GM12872 (cell line): ENCODE data around the gene MAGI2.

Experiments
- TF ChIP-seq, protein P1 (sequence below): IDR thresholded peaks from 3 replicates; pipeline ENCODE4 v1.5.1; 2011; ENCODE audit warnings: low read depth, mild to moderate bottlenecking, low read length, moderate library complexity; ENCODE audit not compliant: insufficient read depth

Gene MAGI2

DNA sequence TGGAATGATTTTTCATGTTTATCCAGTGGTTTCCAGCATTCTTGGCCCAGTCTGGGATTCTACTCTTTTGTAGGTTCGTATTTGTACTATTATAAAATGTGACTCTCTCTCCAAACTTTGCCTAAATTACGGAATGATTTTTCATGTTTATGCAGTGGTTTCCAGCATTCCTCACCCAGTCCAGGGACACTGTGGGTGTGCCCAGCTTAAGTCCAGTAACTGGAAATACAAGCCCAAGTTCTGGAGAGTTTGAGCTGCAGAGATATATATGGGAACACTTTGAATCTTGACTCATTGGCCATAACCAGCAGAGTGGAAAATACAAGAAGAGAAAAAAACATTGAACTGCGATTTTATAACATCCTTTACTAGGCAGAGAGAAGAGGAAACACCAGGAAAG lies 5.9 kb upstream of the MAGI2 start:
- TF ChIP-seq, protein P1, sequence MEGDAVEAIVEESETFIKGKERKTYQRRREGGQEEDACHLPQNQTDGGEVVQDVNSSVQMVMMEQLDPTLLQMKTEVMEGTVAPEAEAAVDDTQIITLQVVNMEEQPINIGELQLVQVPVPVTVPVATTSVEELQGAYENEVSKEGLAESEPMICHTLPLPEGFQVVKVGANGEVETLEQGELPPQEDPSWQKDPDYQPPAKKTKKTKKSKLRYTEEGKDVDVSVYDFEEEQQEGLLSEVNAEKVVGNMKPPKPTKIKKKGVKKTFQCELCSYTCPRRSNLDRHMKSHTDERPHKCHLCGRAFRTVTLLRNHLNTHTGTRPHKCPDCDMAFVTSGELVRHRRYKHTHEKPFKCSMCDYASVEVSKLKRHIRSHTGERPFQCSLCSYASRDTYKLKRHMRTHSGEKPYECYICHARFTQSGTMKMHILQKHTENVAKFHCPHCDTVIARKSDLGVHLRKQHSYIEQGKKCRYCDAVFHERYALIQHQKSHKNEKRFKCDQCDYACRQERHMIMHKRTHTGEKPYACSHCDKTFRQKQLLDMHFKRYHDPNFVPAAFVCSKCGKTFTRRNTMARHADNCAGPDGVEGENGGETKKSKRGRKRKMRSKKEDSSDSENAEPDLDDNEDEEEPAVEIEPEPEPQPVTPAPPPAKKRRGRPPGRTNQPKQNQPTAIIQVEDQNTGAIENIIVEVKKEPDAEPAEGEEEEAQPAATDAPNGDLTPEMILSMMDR: no peak

DNA sequence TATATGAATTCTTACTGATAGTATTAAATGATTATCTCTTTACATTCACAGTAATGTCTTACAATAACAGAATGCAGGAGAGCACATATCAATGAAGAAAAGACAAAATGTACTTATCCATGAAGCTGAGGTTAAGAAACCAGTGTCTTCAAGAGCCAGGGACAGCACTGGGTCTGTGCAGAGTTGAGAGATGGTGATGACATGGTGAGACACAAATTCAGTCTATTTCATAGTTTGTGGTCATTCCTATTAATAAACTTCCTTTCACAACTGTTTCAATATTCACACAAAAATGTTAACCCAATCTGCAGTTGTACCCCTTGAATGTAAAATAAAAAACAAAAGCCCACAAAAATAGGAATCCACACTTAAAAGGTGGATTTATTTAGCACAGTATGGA lies 5.3 kb upstream of the MAGI2 start:
- TF ChIP-seq, protein P1: no peak

DNA sequence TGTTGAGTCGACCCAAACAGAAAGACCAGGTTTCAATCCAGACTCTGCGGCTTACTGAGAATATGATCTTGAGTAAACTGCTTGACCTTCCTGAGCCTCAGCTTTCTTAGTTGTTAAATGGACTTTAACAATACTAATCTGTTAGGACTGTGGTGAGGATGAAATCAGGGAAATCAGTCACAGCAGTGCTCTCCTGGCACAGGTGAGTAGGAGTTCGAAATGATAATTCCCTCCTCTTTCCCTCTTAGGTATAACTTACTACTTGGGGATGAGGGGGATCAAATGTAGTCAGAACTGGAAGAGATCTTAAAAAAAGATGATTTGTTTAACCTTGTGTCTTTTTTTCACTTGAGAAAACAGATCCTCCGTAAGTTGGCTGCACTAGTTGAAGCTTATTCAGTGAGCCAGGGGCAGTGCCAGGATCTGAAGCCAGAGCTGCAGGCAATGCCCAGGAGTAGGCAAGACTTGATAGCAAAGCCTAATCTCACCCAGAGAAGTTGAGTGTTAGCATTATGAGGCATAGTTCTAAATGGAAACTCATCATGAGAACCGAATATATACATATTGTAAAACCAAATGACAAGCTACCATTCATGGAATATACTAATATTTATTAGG lies 1.8 kb upstream of the MAGI2 start:
- TF ChIP-seq, protein P1: no peak

DNA sequence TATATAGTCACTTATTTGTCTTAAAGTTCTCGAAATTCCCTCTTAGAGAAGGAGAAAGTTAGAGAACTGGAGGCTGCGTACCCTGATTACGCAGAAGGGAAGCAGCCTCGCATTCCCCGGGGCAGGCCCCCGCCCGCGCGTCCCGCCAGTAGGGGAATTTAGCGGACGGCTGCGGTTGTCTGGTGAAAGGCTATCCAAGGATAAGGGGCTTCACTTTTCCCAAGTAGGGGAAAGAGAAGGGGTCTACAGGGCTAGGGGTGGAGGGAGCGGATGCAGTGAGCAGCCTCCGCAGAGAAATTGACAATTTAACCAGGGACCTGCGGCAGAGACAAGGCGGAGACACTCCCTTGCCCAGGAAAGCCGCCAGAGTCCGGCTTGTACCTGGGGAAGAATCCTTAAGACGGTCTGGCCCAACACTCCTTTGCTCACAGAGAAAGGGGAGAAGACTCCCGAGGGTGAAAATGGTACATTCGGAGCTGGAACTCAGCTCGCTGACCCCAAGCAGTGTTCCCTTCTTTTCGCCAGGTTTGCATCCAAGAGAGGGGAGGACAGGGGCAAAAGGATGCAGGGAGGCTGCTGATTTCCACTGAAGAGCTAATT lies 994 bp upstream of the MAGI2 start:
- TF ChIP-seq, protein P1: no peak

DNA sequence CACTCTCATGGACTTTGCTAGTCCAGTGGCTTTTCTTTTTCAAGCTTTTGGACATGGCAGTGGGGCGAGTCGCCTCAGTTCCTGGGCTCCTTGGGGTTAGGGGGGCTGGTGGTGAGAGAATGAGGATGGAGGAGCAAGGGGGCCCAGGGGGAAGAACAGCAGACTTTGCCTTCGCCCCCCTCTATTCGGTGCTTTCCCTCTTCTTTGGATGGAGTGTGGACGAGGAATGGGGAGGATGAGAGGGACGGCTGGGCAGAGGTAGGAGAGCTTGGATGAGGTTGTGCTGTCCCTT lies 255 bp downstream of the MAGI2 start:
- TF ChIP-seq, protein P1: no peak

DNA sequence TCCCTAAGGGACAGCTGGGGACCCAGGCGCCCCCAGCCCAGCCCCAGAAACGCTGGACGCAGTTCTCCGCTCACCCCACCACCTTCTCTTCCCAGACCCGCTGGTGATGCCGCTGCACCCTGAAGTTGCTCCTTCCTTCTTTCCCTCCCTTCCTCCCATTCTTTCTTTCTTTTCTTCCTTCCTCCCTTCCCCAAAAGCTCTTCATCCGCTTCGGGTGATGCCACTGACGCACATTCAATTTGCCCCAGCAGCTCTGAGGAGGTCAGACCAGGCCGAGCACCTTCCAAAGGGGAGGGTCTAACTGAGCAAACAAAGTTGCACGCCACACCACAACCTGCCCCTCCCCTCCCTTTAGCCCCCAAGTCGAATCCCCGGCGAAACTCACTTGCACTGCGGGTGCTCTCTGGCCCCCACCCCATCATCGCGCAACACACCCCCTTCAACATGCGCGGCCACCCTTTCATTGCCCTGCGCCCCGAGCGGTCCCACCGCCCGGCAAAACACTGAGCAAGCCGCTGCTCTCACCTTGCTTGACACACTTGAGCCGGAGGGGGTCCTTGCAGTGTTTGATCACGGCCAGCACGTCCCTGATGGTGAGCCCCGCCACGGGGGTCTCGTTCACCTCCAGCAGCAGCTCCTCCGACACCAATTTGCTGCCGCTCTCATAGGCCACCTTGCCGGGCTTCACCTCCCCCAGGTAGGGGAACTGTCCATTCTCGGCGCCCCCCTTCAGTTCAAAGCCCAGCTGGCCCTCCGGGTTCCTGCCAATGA lies 787 bp downstream of the MAGI2 start:
- TF ChIP-seq, protein P1: no peak

DNA sequence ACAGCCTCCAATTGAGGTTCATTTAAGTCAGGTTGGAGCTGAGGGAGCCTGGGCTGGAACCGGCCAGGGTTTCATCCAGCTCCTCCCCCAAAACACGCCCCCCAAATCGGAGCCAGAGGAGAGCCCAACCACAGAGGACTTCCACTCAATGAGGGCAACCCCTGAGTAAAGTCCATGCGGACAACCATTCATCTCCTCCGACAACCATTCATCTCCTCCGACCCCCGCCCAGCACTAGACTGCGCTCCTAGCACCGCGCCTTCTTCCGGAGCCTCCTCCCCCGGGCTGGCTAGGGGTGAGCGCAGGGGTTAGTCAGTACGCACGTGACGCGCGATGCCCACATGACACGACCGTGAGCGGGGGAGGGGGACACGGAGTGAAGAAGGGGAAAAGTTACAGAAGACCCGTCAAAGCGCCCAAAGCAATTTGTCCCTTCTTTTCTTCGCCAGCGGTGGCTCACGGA lies 1.4 kb downstream of the MAGI2 start:
- TF ChIP-seq, protein P1: no peak
